ENCODE measurements around the gene PRSS50. TPM values are rescaled to one million over a fixed set of nuclear protein-coding genes. Genes with fewer than 3 reads are reported as not detected.

The PRSS50 gene
- polyA plus RNA-seq, 1 of the 3 experiments (the other 2 are of a cell fraction), result not detected

- Histone ChIP-seq H3K9ac (no peak overlapping the region), H3F3A (replicated peaks; ENCODE audit: insufficient read depth) (no peaks in the 10 kb centered on the region), H2AFZ (ENCODE audit: low read depth) (no peak overlapping the region), H3K9me3 (no peaks in the 10 kb centered on the region), H4K20me1 (ENCODE audit: insufficient read depth) (no peaks in the 10 kb centered on the region), H3K27ac (ENCODE audit: low read depth in 2 of 2, low read length in 1 of 2) (no peak overlapping the region), H3K4me3 (ENCODE audit: low read depth in 2 of 2, low read length in 1 of 2) (no peak overlapping the region), H3K79me2 (ENCODE audit: insufficient read depth) (no peaks in the 10 kb centered on the region), H3K4me1 (ENCODE audit: control insufficient read depth in 1 of 2, insufficient read depth in 2 of 2, low read depth in 1 of 2, low read length in 1 of 2) (peaks cover 0 to 3% of the 10 kb centered on the region in 2 experiments; a peak in 2 of 4 replicates), H3K36me3 (replicated peaks in 1 of 2; ENCODE audit: control insufficient read depth in 1 of 2, insufficient read depth in 2 of 2, low read length in 1 of 2) (no peaks in the 10 kb centered on the region), H3K9me2 (no peaks in the 10 kb centered on the region), H3K4me2 (no peak overlapping the region), H3K27me3 (ENCODE audit: insufficient read depth) (no peaks in the 10 kb centered on the region; the same call in 1 of the 2 replicates)
- ChIA-PET POLR2A (no interaction called here), CTCF (interaction anchor here (1.0 kb wide), 1 partner anchor 113 kb away, joined by 4 read pairs; no protein-coding TSS in a partner anchor)
- no peak for DNase-seq
- 43% methylated on average over 7 of the region's 9 CpGs for WGBS (ENCODE audit: low lambda C conversion rate)
- TF ChIP-seq RXRA (IDR thresholded peaks at IDR 0.05; ENCODE audit: borderline replicate concordance, low read depth), result no peak
- no peak for TF ChIP-seq GATA2 (CRISPR knock-in tag; IDR thresholded peaks at IDR 0.05)
- no peak for TF ChIP-seq ELF1 (IDR thresholded peaks at IDR 0.05)
- TF ChIP-seq CHD2 (IDR thresholded peaks at IDR 0.05; ENCODE audit: low read length, partially characterized antibody), result no peak
- no peak for TF ChIP-seq GABPA (IDR thresholded peaks at IDR 0.05; ENCODE audit: low read depth)
- TF ChIP-seq POLR2AphosphoS5 (IDR thresholded peaks at IDR 0.05; ENCODE audit: low read depth, low read length), result no peak
- no peak for TF ChIP-seq TCF12 (IDR thresholded peaks at IDR 0.05)
- no peak for TF ChIP-seq EZH2phosphoT487 (IDR thresholded peaks at IDR 0.05; ENCODE audit: borderline replicate concordance, low read depth)
- TF ChIP-seq NRF1 (IDR thresholded peaks at IDR 0.05; ENCODE audit: low read depth, low read length), result no peak
- TF ChIP-seq SIN3A (IDR thresholded peaks at IDR 0.05; ENCODE audit: borderline replicate concordance, low read depth, low read length), result no peak
- TF ChIP-seq RCOR1 (IDR thresholded peaks at IDR 0.05; ENCODE audit: low read length), result no peak
- TF ChIP-seq PBX3 (IDR thresholded peaks at IDR 0.05), result no peak
- no peak for TF ChIP-seq TEAD4 (IDR thresholded peaks at IDR 0.05; ENCODE audit: borderline replicate concordance, insufficient read depth)
- no peak for TF ChIP-seq TAF1 (IDR thresholded peaks at IDR 0.05; ENCODE audit: borderline replicate concordance, low read depth, low read length)
- TF ChIP-seq EP300 (IDR thresholded peaks at IDR 0.05; ENCODE audit: borderline replicate concordance in 1 of 2, low read depth in 1 of 2, low read length in 1 of 2), result no peak
- no peak for TF ChIP-seq RAD21 (IDR thresholded peaks at IDR 0.05; ENCODE audit: low read length)
- TF ChIP-seq ZBTB33 (IDR thresholded peaks at IDR 0.05; ENCODE audit: borderline replicate concordance, low read depth), result no peak
- TF ChIP-seq MEF2A (IDR thresholded peaks at IDR 0.05; ENCODE audit: borderline replicate concordance, low read depth), result no peak
These were observed 15.5 kb upstream of the PRSS50 start for GRCh38 chr3:46733026-46733800.
